PC-3 (cell line): Measurements from ENCODE around the gene MCU. TPM values are rescaled to one million over a fixed set of nuclear protein-coding genes. Genes with fewer than 3 reads are reported as not detected.

Experiments
- ATAC-seq: fragments of 200-7000 bp; cut with Tn5 transposase; 2 replicates; pipeline ENCODE4 v1.9.1; 2020; ENCODE audit warnings: mild to moderate bottlenecking, moderate library complexity
- BruUV-seq: library from RNA; stranded (reverse); fragments of 400-500 nt; replicated peaks from 2 replicates; lab custom pipeline; 2021; lab: Mats Ljungman, UMichigan
- CTCF ChIA-PET: fragments of 300-600 bp; sonication (Branson Sonifier 250); formaldehyde crosslinking; loops from one replicate; lab custom pipeline; 2022; ENCODE audit warnings: antibody characterized with exemption; lab: Charles Lee
- POLR2A ChIA-PET: fragments of 300-600 bp; sonication (Branson Sonifier 250); formaldehyde crosslinking; loops from one replicate; lab custom pipeline; 2022; ENCODE audit warnings: antibody characterized with exemption; ENCODE audit not compliant: unreplicated experiment; lab: Charles Lee
- DNase-seq: peaks from one replicate; pipeline ENCODE4 v3.0.0-alpha.2; 2015
- H2AFZ ChIP-seq: fragments of 300-600 bp; sonication (generic); 2 replicates; pipeline ENCODE4 v1.6.0; 2016; ENCODE audit warnings: antibody characterized with exemption, low read length
- H3F3A ChIP-seq: fragments of 300-600 bp; sonication (generic); one replicate; pipeline ENCODE4 v1.6.0; 2017; ENCODE audit warnings: antibody characterized with exemption, low read length, control low read depth, mild to moderate bottlenecking; ENCODE audit not compliant: unreplicated experiment
- H3K27ac ChIP-seq: fragments of 300-600 bp; sonication (generic); 2 replicates; pipeline ENCODE4 v1.5.1; 2016; ENCODE audit warnings: mild to moderate bottlenecking, low read length
- H3K27me3 ChIP-seq: fragments of 300-600 bp; sonication (generic); 2 replicates; pipeline ENCODE4 v1.6.1; 2016; ENCODE audit warnings: low read length, mixed read lengths
- H3K36me3 ChIP-seq: fragments of 300-600 bp; sonication (generic); 2 replicates; pipeline ENCODE4 v1.6.1; 2016; ENCODE audit warnings: low read depth, mixed run types, low read length, mixed read lengths
- H3K4me1 ChIP-seq: fragments of 300-600 bp; sonication (generic); 2 replicates; pipeline ENCODE4 v1.5.1; 2016; ENCODE audit warnings: low read length; ENCODE audit not compliant: insufficient read depth
- H3K4me2 ChIP-seq: fragments of 300-600 bp; sonication (generic); 2 replicates; pipeline ENCODE4 v1.6.0; 2016; ENCODE audit warnings: low read length
- H3K4me3 ChIP-seq: fragments of 300-600 bp; sonication (generic); 2 replicates; pipeline ENCODE4 v1.5.1; 2016; ENCODE audit warnings: mild to moderate bottlenecking, low read length, mixed read lengths
- H3K79me2 ChIP-seq: fragments of 300-600 bp; sonication (generic); 2 replicates; pipeline ENCODE4 v1.6.1; 2017; ENCODE audit warnings: low read length, mixed read lengths
- H3K9ac ChIP-seq: fragments of 300-600 bp; sonication (generic); 2 replicates; pipeline ENCODE4 v1.6.0; 2016; ENCODE audit warnings: mild to moderate bottlenecking, low read length
- H3K9me2 ChIP-seq: fragments of 300-600 bp; sonication (generic); replicated peaks from 2 replicates; pipeline ENCODE4 v1.6.1; 2016; ENCODE audit warnings: mixed run types, low read length, mixed read lengths
- H3K9me3 ChIP-seq: fragments of 300-600 bp; sonication (generic); 2 replicates; pipeline ENCODE4 v1.6.1; 2016; ENCODE audit warnings: low read length, mixed read lengths
- H4K20me1 ChIP-seq: fragments of 300-600 bp; sonication (generic); 2 replicates; pipeline ENCODE4 v1.6.1; 2016; ENCODE audit warnings: low read length, mixed read lengths
- EZH2 ChIP-seq: fragments of 300-600 bp; sonication (generic); IDR thresholded peaks from one replicate; pipeline ENCODE4 v1.6.1; 2017; ENCODE audit warnings: antibody characterized with exemption, mild to moderate bottlenecking, low read length; ENCODE audit not compliant: unreplicated experiment
- EZH2phosphoT487 ChIP-seq: fragments of 300-600 bp; sonication (generic); IDR thresholded peaks from 2 replicates; pipeline ENCODE4 v1.6.1; 2018; ENCODE audit warnings: mild to moderate bottlenecking, antibody characterized with exemption, low read length, borderline replicate concordance
- intact Hi-C: fragments of 100-400 bp; cut with micrococcal nuclease; formaldehyde crosslinking; loops from 2 replicates; pipeline ENCODE4 v1.9.0; 2023
- total RNA-seq: library from RNA; depleted of rRNA; stranded (reverse); fragments of >200 nt; gene quantifications from 2 replicates; pipeline ENCODE4 v1.2.3, GENCODE V29; 2014
- TF ChIP-seq, protein P1 (sequence below): fragments of 300-600 bp; sonication (generic); conservative IDR thresholded peaks from 2 replicates; pipeline ENCODE4 v1.5.1; 2017; ENCODE audit warnings: antibody characterized with exemption, low read depth, mild to moderate bottlenecking, low read length

The MCU gene
- total RNA-seq, 1 experiment from 2014 or later = 21.5 TPM

GRCh38 chr10:72818076-72818475 is 126.1 kb downstream of the MCU start:
- ChIA-PET POLR2A (interaction anchor here (0.7 kb wide), 1 partner anchor 126 kb away, joined by 7 read pairs; the partner anchor contains the start of gene MCU), CTCF (interaction anchor here (0.6 kb wide), 1 partner anchor 112 kb away, joined by 3 read pairs; no protein-coding TSS in a partner anchor)
- H3K9me3 ChIP-seq = no peaks in the 10 kb centered on the region
- no peaks in the 10 kb centered on the region for H3K36me3 ChIP-seq
- H3K4me2 ChIP-seq = no peak overlapping the region
- H3K9ac ChIP-seq = no peak overlapping the region
- BruUV-seq = no TSS peak
- intact Hi-C loops = no loop called here
- peaks cover 2% of the 10 kb centered on the region for H3F3A ChIP-seq
- no peaks in the 10 kb centered on the region for H4K20me1 ChIP-seq
- H2AFZ ChIP-seq = no peak overlapping the region
- ATAC-seq (no peak), DNase-seq (no peak)
- H3K4me1 ChIP-seq = peaks cover 8% of the 10 kb centered on the region
- H3K4me3 ChIP-seq = no peak overlapping the region
- no peaks in the 10 kb centered on the region for H3K79me2 ChIP-seq
- H3K27ac ChIP-seq = no peak overlapping the region
- H3K27me3 ChIP-seq = peaks cover 10% of the 10 kb centered on the region; the same call in 1 of the 2 replicates
- no peak for TF ChIP-seq EZH2
- TF ChIP-seq EZH2phosphoT487 = no peak
- TF ChIP-seq, protein P1, sequence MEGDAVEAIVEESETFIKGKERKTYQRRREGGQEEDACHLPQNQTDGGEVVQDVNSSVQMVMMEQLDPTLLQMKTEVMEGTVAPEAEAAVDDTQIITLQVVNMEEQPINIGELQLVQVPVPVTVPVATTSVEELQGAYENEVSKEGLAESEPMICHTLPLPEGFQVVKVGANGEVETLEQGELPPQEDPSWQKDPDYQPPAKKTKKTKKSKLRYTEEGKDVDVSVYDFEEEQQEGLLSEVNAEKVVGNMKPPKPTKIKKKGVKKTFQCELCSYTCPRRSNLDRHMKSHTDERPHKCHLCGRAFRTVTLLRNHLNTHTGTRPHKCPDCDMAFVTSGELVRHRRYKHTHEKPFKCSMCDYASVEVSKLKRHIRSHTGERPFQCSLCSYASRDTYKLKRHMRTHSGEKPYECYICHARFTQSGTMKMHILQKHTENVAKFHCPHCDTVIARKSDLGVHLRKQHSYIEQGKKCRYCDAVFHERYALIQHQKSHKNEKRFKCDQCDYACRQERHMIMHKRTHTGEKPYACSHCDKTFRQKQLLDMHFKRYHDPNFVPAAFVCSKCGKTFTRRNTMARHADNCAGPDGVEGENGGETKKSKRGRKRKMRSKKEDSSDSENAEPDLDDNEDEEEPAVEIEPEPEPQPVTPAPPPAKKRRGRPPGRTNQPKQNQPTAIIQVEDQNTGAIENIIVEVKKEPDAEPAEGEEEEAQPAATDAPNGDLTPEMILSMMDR = no peak
- no peaks in the 10 kb centered on the region for H3K9me2 ChIP-seq

- H2AFZ ChIP-seq = no peak overlapping the region
- TF ChIP-seq, protein P1 = no peak
- TF ChIP-seq EZH2 (no peak), EZH2phosphoT487 (no peak)
- H4K20me1 ChIP-seq = no peaks in the 10 kb centered on the region
- peaks cover 10% of the 10 kb centered on the region; the same call in 1 of the 2 replicates for H3K27me3 ChIP-seq
- H3K27ac ChIP-seq = no peak overlapping the region
- no peak overlapping the region for H3K4me3 ChIP-seq
- no peak for ATAC-seq
- H3K9me3 ChIP-seq = no peaks in the 10 kb centered on the region
- H3K4me2 ChIP-seq = no peak overlapping the region
- intact Hi-C loops = no loop called here
- ChIA-PET POLR2A (no interaction called here), CTCF (interaction anchor here (0.7 kb wide), 1 partner anchor 57 kb away, joined by 3 read pairs; no protein-coding TSS in a partner anchor)
- 0 out of 2 replicates have a peak, but pooled peaks cover under 1% of the 10 kb centered on the region for H3K4me1 ChIP-seq
- no peak overlapping the region for H3K9ac ChIP-seq
- no peaks in the 10 kb centered on the region for H3K36me3 ChIP-seq
- no peaks in the 10 kb centered on the region for H3F3A ChIP-seq
- no peak for DNase-seq
- BruUV-seq = no TSS peak
- no peaks in the 10 kb centered on the region for H3K9me2 ChIP-seq
- no peaks in the 10 kb centered on the region for H3K79me2 ChIP-seq
These were observed 127.1 kb downstream of the MCU start for GRCh38 chr10:72819053-72819452.

DNA sequence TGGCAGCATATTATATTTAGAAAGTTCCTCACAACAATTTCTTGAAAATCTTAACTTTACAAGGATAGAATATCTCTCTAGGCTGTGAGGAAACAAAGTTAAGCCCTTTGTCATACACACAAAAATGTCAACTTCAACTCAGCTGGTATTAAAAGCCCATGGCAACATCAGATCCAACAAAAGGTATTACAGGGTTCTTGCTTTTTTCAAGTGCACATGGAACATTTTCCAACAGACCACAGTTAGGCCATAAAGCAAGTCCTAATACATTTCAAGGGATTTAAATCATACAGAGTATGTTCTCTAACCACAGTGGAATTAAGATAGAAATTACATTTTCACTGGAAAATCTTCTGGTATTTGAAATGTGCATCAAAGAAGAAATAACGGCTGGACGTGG is 129.7 kb downstream of the MCU start:
- H3K9ac ChIP-seq = no peak overlapping the region
- no peak for TF ChIP-seq EZH2
- no peak for TF ChIP-seq EZH2phosphoT487
- TF ChIP-seq, protein P1 = no peak
- no peak overlapping the region for H2AFZ ChIP-seq
- no peaks in the 10 kb centered on the region for H3F3A ChIP-seq
- no peaks in the 10 kb centered on the region for H3K4me1 ChIP-seq
- intact Hi-C loops = no loop called here
- no peak overlapping the region for H3K27ac ChIP-seq
- BruUV-seq = no TSS peak
- DNase-seq = no peak
- H3K4me2 ChIP-seq = no peak overlapping the region
- H3K4me3 ChIP-seq = no peak overlapping the region
- no peaks in the 10 kb centered on the region for H3K9me2 ChIP-seq
- ATAC-seq = no peak
- ChIA-PET POLR2A (no interaction called here), CTCF (no interaction called here)
- peaks cover 10% of the 10 kb centered on the region; the same call in 1 of the 2 replicates for H3K27me3 ChIP-seq
- H3K79me2 ChIP-seq = no peaks in the 10 kb centered on the region
- H3K36me3 ChIP-seq = no peaks in the 10 kb centered on the region
- no peaks in the 10 kb centered on the region for H3K9me3 ChIP-seq
- no peaks in the 10 kb centered on the region for H4K20me1 ChIP-seq
